ENCODE results near the gene MRPS34.

Gene MRPS34

GRCh38 chr16:1727651-1728624, 45.0 kb downstream of the MRPS34 start:
- no peak for DNase-seq (ENCODE audit: low read depth)

- no peak for DNase-seq (ENCODE audit: low read depth)
These were observed 46.1 kb downstream of the MRPS34 start for GRCh38 chr16:1726661-1727502.

GRCh38 chr16:1724491-1724890, 48.4 kb downstream of the MRPS34 start:
- no peak for DNase-seq (ENCODE audit: low read depth)

GRCh38 chr16:1723450-1724147, 49.3 kb downstream of the MRPS34 start:
- DNase-seq (ENCODE audit: low read depth), result no peak

Data from non-pigmented ciliary epithelial cell (primary cell).